RWPE2 (cell line): ENCODE measurements around the gene ZNF20.
"Not testable (repeated sequence)": the region's sequence is repeated elsewhere in the genome, so short reads cannot be mapped to it uniquely, and the experiment has no call there.

Experiments
- ATAC-seq: fragments of 200-7000 bp; cut with Tn5 transposase; 3 replicates; pipeline ENCODE4 v1.9.1; 2021; ENCODE audit warnings: low read depth
- DNase-seq: peaks from one replicate; pipeline ENCODE4 v3.0.0-alpha.2; 2020; ENCODE audit warnings: low spot score
- H3K27ac ChIP-seq: fragments of 450-650 bp; 2 replicates; pipeline ENCODE4 v1.5.1; 2017; ENCODE audit warnings: mild to moderate bottlenecking; ENCODE audit not compliant: poor library complexity, severe bottlenecking
- H3K27me3 ChIP-seq: fragments of 250-450 bp; sonication (Bioruptor Pico); 2 replicates; pipeline ENCODE4 v1.5.1; 2021; ENCODE audit warnings: mild to moderate bottlenecking, moderate library complexity; ENCODE audit not compliant: insufficient read depth, poor library complexity, severe bottlenecking
- H3K36me3 ChIP-seq: fragments of 250-450 bp; sonication (Bioruptor Pico); 2 replicates; pipeline ENCODE4 v1.5.1; 2020; ENCODE audit warnings: low read depth, mild to moderate bottlenecking, moderate library complexity
- H3K4me1 ChIP-seq: fragments of 250-450 bp; sonication (Bioruptor Pico); 2 replicates; pipeline ENCODE4 v1.5.1; 2021; ENCODE audit warnings: mild to moderate bottlenecking, moderate library complexity; ENCODE audit not compliant: insufficient read depth, poor library complexity, severe bottlenecking
- H3K4me3 ChIP-seq: fragments of 250-450 bp; sonication (Bioruptor Pico); 2 replicates; pipeline ENCODE4 v1.5.1; 2021; ENCODE audit warnings: mild to moderate bottlenecking, moderate library complexity; ENCODE audit not compliant: severe bottlenecking
- H3K9me3 ChIP-seq: fragments of 250-450 bp; sonication (Bioruptor Pico); 2 replicates; pipeline ENCODE4 v1.5.1; 2021; ENCODE audit warnings: mild to moderate bottlenecking, moderate library complexity; ENCODE audit not compliant: severe bottlenecking
- CTCF ChIP-seq: fragments of 450-650 bp; IDR thresholded peaks from one replicate; pipeline ENCODE4 v1.5.1; 2017; ENCODE audit warnings: mild to moderate bottlenecking, moderate library complexity; ENCODE audit not compliant: poor library complexity, severe bottlenecking

The ZNF20 gene

DNA sequence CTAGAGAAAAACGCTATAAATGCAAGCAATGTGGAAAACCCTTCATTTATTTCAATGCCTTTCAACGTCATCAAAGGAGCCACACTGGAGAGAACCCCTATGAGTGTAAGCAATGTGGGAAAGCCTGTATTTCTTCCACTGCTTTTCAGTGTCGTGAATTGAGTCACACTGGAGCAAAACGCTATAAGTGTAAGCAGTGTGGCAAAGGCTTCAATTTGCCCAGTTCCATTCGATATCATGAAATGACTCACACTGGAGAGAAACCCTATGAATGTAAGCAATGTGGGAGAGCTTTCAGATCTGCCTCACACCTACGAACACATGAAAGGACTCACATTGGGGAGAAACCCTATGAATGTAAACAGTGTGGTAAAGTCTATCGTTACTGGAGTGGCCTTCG, 27.4 kb downstream of the ZNF20 start:
- Histone ChIP-seq H3K36me3 (no peaks in the 10 kb centered on the region), H3K4me3 (no peak overlapping the region), H3K27me3 (no peaks in the 10 kb centered on the region), H3K27ac (peak overlapping the region; percentile 32), H3K9me3 (no peaks in the 10 kb centered on the region), H3K4me1 (no peaks in the 10 kb centered on the region)
- DNase-seq (no peak), ATAC-seq (no peak)
- no peak for TF ChIP-seq CTCF

- TF ChIP-seq CTCF: no peak
- H3K4me3 ChIP-seq: no peak overlapping the region
- peak overlapping the region; percentile 32 for H3K27ac ChIP-seq
- H3K9me3 ChIP-seq: no peaks in the 10 kb centered on the region
- H3K4me1 ChIP-seq: no peaks in the 10 kb centered on the region
- H3K27me3 ChIP-seq: no peaks in the 10 kb centered on the region
- no peaks in the 10 kb centered on the region for H3K36me3 ChIP-seq
- DNase-seq: no peak
- ATAC-seq: no peak
These were observed 28.1 kb downstream of the ZNF20 start for GRCh38 chr19:12111943-12112637.

DNA sequence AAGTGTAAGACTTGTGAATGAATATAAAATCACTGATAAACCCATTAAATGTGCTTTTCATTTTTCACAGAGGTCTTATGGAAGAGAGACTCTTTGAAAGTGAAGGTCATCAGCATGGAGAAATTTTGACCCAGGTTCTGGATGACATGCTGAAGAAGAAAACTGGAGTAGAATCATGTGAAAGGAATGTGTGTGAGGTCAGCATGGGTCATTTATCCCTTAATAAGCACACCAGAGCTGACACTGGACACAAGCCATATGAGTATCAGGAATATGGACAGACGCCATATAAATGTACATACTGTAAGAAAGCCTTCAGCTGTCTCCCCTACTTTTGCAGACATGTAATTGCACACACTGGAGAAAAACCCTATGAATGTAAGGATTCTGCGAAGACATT, 29.0 kb downstream of the ZNF20 start:
- ATAC-seq: no peak
- no peak overlapping the region for H3K4me3 ChIP-seq
- TF ChIP-seq CTCF: no peak
- no peak for DNase-seq
- no peaks in the 10 kb centered on the region for H3K36me3 ChIP-seq
- H3K27me3 ChIP-seq: no peaks in the 10 kb centered on the region
- no peak overlapping the region for H3K27ac ChIP-seq
- H3K9me3 ChIP-seq: no peaks in the 10 kb centered on the region
- no peaks in the 10 kb centered on the region for H3K4me1 ChIP-seq

DNA sequence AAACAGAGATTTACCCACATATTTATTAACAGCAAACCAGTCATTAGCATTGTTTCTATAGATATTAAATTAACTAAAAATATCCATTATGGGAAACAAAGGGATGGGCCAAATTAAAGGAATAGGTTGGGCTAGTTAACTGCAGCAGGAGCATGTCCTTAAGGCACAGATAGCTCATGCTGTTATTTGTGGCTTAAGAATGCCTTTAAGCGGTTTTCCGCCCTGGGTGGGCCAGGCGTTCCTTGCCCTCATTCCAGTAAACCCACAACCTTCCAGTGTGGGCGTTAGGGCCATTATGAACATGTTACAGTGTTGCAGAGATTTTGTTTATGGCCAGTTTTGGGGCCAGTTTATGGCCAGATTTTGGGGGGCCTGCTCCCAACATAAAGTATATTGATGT, 36.2 kb downstream of the ZNF20 start:
- not testable (repeated sequence) for H3K4me3 ChIP-seq, H3K27me3 ChIP-seq, H3K27ac ChIP-seq, DNase-seq, H3K4me1 ChIP-seq, ATAC-seq, H3K9me3 ChIP-seq, H3K36me3 ChIP-seq

- no peaks in the 10 kb centered on the region for H3K36me3 ChIP-seq
- peaks cover 5% of the 10 kb centered on the region for H3K4me1 ChIP-seq
- DNase-seq (no peak), ATAC-seq (peak; percentile 10; the same call in 1 of the 3 replicates)
- H3K9me3 ChIP-seq: no peaks in the 10 kb centered on the region
- H3K27ac ChIP-seq: no peak overlapping the region
- no peak overlapping the region for H3K4me3 ChIP-seq
- H3K27me3 ChIP-seq: no peaks in the 10 kb centered on the region
- TF ChIP-seq CTCF: no peak
These were observed 42.1 kb downstream of the ZNF20 start for GRCh38 chr19:12098040-12098439.
